HuH-7.5 (cell line): ENCODE measurements around the gene NSMF.
A peak's percentile ranks its signal among the peaks of the same experiment; 100 is the strongest.

ENCODE experiments used
- DNase-seq: peaks from one replicate; pipeline ENCODE4 v3.0.0; 2011; ENCODE audit warnings: low spot score

The NSMF gene

DNA sequence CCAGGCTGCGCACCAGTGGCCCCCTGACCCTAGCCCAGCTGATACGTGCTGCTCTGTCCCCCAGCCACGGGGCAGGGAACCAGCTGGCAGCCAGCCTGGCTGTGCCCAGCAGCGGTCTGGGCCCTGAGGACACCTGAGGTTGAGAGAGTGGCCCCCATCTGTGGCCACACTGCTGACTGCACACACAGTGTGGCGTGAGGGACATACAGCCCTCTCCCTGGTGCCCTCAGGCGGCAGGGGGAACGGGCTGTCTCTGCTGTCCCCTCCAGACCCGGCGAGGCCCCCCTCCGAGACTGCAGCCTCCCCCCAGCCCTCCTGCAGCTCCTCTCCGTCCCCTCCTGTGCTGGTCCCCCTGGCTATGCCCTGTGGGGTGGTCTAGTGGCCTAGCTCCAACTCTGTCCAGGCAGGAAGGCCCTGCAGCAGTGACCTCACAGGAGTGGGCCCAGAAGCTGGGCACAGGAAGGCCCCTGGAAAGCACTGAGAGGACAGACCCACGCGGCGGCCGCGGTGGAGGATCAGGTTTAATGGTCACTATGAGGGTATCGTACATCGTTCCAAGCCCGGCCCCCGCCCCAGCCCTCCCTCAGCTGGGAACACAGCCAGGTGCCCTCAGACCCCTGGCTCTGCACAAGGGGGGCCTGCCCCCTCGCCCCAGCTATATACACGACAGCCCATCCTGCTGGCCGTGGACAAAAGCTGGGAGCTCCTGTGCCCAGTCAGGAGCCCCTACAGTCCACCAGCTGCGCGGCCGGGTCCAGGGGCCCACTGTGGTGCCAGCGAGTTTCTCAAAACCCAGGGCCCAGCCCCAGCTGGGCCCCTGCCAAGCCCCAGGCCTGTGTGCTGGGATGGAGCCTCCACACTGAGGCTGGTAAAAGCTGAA lies 11.2 kb downstream of the NSMF start:
- DNase-seq = no peak

DNA sequence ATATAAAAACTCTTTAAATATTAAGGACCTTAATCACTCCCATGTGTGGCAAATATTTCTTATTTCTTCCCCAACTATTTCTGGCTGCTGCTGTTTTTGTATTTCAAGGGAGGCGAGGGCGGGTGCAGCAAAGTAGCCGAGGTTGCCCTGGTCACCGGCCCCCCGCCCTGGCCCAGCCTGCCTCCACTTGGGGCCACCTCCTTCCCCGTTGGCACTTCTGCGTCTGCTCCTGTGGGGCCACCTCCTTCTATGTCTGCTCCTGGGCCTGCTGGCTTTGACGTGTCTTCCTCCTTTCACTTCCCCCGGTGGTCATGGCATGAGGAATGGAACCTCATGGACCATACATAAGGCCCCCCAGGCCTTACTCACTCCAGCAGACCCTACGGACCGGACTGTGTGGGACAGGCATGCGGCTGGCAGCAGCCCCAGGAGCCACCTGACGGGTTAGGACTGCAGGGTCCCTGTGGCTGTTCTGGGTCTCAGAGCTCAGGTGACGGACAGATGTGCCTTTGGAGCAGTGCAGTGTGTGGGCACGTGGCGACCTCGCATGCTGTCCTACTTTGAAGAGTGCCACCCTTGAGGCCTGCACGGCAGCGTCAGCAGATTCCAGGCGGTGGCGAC lies 12.2 kb downstream of the NSMF start:
- no peak for DNase-seq

DNA sequence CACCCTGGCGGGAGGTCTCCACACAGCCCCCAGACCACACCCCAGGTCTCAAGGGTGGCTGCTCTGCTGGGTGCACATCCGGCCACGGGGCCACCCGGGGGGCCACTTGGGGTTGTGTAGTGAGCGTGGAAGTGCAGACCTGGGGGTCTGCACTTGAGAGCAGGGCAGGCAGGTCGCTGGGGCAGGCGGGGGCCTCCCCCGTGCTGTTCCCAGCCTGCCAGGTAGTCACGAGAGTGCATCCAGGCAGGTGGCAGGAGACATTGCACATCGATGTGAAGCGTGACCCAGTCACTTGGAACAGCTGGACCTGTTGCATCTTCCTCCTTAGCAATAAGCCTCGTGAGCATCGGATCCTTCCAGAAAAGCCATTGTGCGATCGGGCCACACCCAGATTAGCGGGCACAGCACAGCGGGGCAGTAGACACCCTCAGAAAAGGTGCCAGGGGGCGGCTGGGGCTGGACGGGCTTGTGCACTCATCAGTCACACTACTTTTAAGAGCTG lies 13.2 kb downstream of the NSMF start:
- DNase-seq = no peak

DNA sequence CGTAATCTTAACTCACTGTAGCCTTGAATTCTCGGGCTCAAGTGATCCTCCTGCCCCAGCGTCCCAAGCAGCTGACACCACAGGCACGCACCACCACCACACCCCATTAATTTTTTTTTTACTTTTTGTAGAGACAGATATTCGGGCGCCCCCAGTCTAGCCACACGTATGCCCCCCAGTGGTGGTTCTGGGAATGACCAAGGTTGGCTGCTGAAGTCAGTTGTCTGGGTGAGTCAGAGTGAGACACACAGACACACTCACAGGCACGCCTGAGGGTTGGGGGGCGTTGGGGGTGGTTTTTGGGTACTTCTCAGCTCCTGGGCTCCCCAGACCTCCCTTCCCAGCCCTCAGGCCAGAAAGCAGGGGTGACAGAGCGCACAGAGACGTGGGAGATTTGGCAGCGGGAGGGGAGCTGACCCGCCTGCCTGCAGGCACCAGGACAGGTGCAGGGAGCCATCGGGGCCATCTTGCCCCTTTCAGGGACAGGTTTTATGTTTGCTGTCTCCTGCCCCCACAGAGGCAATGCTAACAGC lies 13.8 kb downstream of the NSMF start:
- peak; percentile 91 for DNase-seq

DNA sequence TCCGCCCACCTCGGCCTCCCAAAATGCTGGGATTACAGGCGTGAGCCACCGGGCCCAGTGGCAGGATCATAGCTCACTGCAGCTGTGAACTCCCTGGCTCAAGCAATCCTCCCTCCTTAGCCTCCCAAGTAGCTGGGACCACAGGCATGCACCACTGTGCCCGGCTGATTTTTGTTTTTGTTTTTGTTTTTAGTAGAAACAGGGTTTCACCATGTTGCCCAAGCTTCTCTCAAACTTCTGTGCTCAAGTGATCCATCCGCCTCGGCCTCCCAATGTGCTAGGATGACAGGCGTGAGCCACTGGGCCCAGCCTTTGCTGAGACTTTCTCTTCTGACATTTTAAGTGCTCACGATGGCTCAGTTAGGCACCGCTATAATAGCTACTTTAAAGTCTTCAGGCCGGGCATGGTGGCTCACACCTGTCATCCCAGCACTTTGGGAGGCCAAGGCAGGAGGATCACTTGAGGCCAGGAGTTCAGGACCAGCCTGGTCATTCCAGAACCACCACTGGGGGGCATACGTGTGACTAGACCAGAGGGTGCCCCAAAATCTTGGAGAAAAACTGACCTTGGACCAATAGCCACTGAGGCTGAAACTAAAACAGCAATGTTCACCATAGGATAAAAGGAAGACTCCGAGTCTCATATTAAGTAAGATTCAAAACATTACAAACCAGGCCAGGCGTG lies 14.9 kb downstream of the NSMF start:
- DNase-seq = no peak

DNA sequence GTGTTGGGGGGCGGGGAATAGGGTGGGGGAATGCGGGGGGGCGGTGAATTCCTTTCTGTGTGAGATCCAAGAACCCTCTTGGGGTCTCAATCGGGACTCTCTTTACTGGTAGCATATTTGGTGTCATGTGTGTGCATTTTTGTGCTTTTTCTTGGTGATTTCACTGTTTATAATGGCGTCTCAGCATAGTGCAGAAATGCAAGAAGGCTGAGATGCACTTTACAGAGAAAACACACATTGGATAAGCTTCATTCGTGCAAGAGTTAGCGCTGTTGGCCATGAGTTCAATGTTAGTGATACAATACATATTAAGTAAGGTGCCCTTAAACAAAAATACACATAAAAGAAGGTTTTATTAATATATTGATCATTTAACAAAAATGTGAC lies 17.2 kb downstream of the NSMF start:
- no peak for DNase-seq

DNA sequence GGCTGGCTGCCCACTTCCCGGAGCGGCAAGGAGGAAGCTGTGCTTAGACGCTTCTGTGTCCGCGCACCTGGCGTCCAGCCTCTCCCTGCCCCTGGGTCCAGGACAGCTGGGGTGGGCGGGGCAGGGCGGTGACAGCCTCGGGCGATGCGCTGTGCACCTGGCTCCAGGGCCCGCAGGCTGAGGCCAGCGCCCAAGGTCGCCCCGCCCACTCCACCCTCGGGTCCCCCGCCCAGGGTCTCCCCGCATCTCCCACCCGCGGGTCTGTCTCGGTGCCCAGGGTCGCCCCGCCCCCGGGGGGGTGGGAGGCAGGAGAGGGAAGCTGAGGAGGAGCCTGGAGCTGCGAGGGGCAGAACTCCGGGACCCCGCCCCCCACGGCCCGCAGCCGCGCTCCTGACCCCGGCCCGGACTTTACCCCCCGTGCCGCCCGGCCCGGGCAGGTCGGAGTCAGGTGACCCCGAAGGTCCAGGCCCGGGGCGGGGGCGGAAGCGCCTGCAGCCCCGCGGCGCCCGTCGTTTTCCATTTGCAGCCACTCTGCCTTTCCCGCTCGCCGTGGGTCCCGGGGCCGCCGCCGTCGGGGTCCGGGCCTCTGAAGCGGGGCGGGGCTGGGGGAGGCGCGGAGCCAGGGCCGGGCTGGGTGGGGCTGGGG lies 17.7 kb downstream of the NSMF start, which contains the start of gene ENTPD8:
TSS of gene ENTPD8 (minus strand) at position 69 of the 646 bp plus-strand sequence. CDS start 3,072 bp downstream, outside the sequence.
- DNase-seq = peak; percentile 97

DNA sequence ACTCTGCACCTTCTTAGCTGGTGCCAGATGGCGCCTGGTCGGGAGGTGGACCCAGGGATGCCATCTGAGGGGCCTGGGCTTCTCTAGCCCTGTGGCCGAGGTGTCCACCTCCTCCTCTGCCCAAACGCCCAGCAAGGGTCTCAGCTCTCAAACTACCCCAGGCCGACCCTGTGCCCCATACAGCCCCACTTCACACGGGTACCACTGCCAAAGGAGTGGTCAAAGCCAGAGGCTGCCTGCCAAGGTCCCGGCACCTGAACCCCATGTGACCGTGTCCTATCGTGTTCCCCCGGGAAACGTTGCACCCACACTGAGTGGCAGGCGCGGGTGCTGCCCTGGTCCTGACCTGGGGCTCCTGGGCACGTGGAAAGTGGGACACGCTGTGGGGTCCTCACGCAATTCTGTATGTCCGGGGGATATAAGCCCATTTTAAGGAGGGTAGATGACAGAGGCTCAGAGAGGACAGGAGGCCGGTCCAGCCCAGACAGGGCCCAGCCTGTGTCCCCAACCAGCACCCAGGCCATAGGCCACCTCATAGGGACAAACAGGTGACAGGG lies 19.9 kb downstream of the NSMF start:
- no peak for DNase-seq

DNA sequence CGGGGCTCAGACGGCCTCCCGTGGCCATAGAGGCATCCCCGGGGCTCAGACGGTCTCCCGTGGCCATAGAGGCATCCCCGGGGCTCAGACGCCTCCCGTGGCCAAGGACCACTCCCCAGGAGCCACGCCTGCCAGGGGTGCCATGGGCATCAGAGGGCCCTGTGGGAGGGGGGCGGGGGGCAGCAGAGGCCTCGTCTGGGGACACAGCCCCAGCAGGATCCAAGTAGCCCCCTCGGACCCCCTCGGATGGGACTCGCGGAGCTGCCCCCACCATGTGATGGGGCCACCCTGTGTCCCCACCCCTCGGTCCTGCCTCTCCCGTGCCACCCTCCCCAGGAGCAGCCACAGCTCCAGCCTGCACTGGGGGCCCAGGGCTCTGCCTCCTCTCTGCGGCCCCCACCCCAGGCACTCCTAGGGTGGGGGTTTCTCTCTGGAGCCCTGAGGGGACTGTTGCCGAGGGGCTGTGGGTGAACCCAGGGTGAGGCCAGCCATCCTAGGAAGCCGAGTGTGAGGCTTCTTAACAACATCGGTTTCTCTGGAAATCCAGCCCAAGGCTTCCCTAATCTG lies 20.5 kb downstream of the NSMF start:
- DNase-seq = no peak

DNA sequence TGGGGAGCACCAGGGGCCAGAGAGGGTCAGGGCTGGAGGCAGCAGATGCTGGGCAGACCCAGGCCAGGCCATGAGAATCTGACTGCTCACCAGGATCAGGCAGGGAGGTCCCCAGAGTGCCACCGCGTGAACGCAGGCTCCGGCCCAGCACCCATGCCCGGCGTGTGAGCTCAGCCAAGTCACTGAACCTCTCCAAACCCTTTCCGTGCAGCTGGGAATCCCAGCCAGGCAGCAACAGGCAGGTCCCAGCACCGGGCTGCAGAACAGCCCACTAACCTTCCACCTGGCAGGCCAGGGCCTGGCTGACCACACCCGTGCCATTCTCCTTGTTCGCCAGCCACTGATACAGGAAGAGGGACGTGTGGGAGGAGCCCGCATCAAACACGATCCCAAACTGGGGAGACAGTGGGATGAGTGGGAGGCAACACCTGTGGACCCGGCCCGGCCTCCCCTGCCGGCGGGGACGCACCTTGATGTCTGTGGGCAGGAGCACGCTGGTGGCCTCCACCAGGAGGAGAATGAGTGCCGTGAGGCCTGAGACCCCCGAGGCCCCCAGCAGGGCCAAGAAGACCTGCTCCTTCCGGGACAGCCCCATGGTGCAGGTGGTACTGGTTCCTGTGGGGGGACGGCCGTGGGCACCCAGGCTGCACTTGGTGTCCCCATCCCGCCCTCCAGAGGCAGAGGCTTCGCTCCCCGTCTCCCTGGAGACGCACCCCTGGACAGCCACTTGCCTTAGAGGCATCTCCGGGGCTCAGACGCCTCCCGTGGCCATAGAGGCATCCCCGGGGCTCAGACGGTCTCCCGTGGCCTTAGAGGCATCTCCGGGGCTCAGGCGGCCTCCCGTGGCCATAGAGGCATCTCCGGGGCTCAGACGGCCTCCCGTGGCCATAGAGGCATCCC lies 21.2 kb downstream of the NSMF start:
- DNase-seq = no peak

DNA sequence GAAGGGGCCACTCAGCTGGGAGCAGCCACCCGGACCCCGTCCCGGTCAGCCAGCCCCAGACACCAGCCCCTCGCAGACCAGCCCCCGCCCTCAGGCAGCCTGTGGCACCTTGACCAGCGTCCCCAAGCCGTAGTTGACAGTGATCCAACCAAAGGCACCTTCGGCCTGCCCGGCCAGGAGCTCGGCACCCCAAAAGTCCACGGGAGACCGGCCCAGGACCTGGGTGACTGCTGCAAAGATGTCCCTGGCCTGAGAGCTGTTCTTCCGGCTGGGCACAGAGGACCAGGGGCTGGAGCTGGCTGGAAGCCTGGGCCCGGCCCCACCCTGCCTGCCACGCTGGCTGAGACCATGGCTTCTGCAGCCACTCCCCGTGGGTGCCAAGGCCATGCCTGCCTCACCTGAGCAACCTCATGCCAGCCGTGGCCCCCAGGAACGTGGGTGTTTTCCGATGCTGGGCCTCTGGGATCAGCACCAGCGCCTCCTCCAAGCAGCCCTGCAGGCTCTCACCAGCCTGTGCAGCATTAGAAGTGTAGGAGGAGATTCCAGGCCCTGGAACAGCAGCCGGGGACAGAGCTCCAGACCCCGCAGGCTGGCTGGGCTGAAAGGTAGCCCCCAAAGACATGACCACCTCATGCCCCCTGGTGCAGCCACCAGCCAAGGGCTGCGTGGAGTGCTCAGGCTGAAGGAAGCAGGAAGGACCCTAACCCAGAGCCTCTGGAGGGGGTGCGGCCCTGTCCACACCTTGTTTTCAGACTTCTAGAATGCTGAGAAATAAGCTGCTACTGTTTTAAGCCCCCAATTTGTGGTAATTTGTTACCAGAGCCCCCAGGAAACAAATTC lies 22.2 kb downstream of the NSMF start:
- DNase-seq = no peak

DNA sequence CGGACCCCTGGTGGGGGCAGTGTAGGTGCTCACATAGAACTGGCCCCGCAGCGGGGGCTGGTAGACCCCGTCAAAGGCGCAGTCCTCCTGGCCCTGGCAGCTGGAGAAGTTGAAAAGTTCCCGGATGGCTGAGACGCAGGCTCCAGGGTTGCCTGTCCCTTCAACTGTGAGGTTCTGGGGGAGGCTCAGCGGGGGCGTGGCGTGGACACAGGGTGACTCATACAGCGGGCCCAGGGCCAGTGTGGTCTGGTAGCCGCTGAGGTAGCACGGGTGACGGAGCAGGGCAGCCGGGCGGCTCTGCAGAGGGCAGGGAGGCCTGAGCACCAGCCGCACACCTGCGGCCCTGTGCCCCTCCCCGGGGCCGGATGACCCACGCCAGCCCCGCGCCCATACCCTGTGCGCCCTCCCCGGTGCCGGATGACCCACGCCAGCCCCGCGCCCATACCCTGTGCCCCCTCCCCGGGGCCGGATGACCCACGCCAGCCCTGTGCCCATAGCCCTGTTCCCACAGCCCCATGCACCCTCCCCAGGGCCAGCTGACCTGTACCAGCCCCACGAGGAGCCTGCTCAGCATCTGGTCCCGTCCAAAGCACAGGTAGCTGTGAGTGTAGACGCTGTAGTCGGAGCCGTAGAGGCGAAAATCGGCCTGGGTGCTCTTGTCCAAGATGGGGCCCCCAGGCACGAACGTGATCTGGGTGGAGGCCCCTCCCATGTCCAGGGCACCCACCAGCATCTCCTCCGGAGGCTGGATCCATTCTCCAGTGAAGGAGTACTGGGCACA lies 23.0 kb downstream of the NSMF start:
- DNase-seq = peak; percentile 78

DNA sequence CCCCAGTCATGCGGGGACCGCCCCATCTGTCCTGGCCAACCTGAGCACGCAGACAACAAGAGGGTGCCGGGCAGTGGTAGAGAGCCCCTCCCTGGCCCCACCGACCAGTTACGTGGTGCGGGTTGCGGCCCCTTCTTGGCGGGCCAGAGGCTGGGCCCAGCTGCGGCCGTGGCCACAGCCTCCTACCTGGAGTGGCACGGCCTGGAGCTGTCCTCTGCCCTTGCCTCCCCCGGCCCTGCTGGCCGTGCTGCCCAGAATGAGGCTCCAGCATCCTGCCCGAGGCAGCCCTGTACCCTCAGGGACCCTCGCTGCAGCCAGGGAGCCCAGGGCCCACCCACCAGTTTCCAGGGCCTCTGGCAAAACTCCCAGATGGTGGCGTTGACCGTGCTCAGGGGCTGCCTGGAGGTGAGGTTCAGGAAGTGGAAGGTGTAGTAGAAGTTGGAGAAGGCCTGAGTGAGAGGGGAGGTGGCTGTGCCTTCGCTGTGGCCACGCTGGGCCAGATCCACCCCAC lies 23.7 kb downstream of the NSMF start:
- no peak for DNase-seq

DNA sequence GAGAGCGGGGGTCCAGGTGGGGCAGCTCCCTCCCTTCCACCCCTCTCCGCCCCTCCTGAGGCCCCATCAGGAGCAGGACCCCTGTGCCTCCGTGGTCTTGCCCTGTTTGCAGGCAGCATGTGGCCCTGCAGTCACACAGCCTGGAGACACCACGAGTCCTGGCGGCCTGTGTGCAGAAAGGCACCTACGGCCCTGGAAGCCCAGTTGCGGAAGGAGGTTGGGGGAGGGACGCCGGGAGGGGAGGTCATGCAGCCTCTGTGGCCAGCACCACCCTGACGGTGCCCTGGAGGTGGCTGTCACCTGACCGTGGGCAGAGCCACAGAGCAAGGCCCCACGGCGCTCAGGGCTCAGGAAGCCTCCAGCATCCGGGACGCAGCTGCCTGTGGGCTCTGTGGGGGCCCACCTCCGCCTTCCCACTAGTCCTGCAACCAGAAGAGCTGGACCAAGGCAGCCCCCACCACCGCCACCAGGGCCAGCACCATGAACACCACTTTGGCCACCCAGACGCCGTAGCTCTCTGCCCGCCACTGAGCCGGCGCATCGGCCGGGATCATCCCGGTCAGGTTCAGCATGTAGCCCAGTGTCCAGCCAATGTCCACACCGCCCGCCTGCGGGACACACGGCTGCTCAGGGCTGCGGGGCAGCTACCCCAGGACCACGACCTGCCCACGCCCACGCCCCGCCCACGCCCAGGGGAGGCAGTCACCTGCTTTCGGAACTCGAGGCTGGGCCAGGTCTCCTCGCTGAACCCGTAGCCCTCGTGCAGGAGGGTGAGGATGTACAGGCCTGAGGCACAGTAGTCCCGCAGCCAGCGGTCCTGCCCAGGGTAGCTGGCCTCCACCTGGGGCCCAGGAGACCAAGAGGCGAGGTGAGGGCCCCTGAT lies 24.4 kb downstream of the NSMF start:
- no peak for DNase-seq

DNA sequence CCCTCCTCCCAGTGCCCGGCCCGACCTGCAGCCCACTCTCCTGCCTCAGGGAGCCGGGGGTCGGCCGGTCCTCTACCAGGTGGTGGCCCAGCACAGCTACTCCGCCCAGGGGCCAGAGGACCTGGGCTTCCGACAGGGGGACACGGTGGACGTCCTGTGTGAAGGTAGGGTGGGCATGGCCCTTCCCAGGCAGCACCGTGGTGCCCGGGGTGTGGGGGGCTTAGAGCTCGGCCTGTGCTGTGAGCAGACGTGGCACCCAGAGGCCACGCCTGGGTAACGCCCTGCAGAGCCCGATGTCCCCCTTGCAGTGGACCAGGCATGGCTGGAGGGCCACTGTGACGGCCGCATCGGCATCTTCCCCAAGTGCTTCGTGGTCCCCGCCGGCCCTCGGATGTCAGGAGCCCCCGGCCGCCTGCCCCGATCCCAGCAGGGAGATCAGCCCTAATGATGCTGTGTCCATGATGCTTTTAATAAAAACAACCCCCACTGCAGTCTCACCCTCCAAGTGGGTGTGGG lies 25.2 kb downstream of the NSMF start:
- no peak for DNase-seq

DNA sequence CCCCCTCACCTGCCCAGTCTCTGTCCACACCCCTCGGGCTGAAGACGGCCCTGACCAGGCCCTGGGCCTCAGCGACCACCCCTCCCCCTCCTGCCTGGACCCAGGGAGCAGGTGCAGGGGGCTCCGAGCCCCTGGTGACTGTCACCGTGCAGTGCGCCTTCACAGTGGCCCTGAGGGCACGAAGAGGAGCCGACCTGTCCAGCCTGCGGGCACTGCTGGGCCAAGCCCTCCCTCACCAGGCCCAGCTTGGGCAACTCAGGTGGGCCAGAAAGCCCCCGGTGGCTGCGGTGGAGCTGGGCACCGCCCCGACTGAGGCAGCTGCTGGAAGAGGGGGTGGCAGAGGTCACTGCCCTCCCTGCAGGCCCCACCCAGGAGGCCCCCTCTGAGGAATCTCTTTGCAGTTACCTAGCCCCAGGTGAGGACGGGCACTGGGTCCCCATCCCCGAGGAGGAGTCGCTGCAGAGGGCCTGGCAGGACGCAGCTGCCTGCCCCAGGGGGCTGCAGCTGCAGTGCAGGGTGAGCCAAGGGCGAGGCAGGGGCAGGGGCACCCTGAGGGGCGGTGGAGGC lies 25.7 kb downstream of the NSMF start:
- DNase-seq = no peak
